Measurements from ENCODE around the gene HERC5. TPM values are rescaled to one million over a fixed set of nuclear protein-coding genes. Genes with fewer than 3 reads are reported as not detected.
"Not testable (repeated sequence)": the region's sequence is repeated elsewhere in the genome, so short reads cannot be mapped to it uniquely, and the experiment has no call there.

The HERC5 gene
- polyA plus RNA-seq, 6 donors from 2014 or later, result 6.2 to 10.5 (median 7.5) TPM

DNA sequence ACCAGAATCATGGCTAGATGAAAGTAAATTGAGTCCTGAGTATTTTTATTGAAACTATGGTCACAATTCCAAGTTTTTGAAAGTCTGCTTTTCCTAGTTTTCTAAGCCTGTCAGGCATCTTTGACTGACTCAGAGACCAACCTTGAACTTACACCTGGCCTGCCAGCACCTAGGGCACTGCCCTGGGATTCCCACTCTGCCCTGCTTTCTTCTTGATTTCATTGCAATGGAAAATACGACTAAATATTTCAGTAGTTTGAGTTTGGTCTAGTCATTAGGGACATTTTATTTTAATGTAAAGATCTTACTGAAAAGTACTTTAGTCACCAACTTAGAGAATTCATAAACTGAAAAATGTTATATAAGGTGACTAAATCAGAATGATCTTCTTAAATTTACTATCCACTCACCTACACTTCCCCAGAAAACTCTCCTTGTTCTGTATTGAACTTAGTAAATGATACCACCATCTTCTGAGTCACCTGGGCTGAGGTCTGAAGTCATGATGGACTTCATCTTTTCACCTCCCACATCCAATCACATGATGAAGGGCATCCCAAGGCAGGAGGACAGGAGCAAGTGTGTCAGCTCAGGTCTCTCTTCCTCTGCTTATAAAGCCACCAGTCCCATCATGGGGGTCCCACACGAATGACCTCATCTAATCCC is 78.3 kb downstream of the HERC5 start:
- H3K27ac Mint-ChIP-seq, result peak overlapping the region in 1 of 6 donors; percentile 74
- peaks cover 0 to 4% (median 0%) of the 10 kb centered on the region in 3 donors for H3K4me1 Mint-ChIP-seq
- H3K36me3 Mint-ChIP-seq, result no peaks in the 10 kb centered on the region
- H3K9me3 Mint-ChIP-seq, result no peaks in the 10 kb centered on the region
- H3K4me3 Mint-ChIP-seq, result no peak overlapping the region
- no peak for ATAC-seq (ENCODE audit: low read depth in 2 of 2)
- peaks cover 0 to 7% (median 0%) of the 10 kb centered on the region in 3 donors for H3K27me3 Mint-ChIP-seq
- DNase-seq, result no peak

DNA sequence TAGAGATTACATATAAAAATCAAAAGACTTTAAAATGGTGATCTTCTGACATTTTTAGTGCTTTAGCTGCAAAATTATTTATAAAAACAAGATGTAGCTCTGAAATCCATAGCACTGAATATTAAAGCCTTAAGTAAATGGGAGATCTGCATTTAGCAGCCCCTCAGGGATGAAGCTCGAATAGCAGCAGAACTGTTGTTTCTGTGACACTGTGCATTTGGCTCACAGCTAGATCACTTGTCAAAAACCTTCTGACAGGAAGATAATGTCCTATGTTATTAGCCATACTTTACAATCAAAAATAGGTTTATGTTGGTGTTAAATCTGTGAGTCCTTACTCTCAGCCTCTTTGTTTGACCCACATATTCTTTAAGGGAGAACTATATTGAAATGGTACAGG is 80.8 kb downstream of the HERC5 start:
- Mint-ChIP-seq H3K4me1 (peaks cover 0 to 4% (median 0%) of the 10 kb centered on the region in 3 donors), H3K9me3 (no peaks in the 10 kb centered on the region), H3K27me3 (peaks cover 0 to 7% (median 0%) of the 10 kb centered on the region in 3 donors), H3K4me3 (no peak overlapping the region), H3K36me3 (no peaks in the 10 kb centered on the region), H3K27ac (no peak overlapping the region)
- DNase-seq (no peak), ATAC-seq (ENCODE audit: low read depth in 2 of 2) (no peak)

DNA sequence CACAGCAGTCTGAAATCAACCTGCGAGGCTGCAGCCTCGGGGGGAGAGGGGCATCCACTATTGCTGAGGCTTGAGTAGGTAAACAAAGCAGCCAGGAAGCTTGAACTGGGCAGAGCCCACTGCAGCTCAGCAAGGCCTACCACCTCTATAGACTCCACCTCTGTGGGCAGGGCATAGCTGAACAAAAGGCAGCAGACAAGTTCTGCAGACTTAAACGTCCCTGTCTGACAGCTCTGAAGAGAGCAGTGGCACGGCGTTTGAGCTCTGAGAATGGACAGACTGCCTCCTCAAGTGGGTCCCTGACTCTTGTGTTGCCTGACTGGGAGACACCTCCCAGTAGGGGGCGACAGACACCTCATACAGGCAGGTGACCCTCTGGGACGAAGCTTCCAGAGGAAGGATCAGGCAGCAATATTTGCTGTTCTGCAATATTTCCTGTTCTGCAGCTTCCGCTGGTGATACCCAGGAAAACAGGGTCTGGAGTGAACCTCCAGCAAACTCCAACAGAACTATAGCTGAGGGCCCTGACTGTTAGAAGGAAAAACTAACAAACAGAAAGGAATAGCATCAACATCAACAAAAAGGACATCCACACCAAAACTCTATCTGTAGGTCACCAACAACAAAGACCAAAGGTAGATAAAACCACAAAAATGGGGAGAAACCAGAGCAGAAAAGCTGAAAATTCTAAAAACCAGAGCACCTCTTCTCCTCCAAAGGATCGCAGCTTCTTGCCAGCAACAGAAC is 82.6 kb downstream of the HERC5 start:
- not testable (repeated sequence) for H3K4me3 Mint-ChIP-seq; H3K9me3 Mint-ChIP-seq; H3K36me3 Mint-ChIP-seq; H3K4me1 Mint-ChIP-seq; H3K27me3 Mint-ChIP-seq; ATAC-seq (ENCODE audit: low read depth in 2 of 2)
- peak overlapping the region in 1 of 6 donors; percentile 51 for H3K27ac Mint-ChIP-seq
- peak; percentile 59 for DNase-seq

DNA sequence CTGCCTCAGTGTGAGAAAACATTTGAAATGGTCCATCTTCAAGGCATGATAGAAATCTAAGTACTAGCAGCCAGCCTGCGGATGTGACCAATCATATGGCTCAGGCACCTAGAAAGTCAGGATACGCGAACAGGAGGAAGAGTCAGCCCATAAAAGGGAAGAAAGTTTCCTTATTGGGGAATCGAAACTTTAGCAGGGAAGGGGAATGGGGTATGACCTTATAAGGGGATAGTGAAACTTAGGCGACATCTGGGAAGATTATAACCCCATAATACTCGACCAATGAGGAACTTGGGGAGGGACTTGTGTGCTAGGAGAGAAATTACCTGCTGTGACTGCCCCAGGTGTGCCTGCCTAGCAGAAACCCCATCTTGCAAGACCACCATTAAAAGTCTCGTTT is 92.9 kb downstream of the HERC5 start:
- Mint-ChIP-seq H3K36me3 (no peaks in the 10 kb centered on the region), H3K4me1 (peaks cover 0 to 3% (median 3%) of the 10 kb centered on the region in 3 donors), H3K9me3 (peaks cover 0 to 3% (median 0%) of the 10 kb centered on the region in 7 donors), H3K27me3 (no peaks in the 10 kb centered on the region), H3K27ac (no peak overlapping the region), H3K4me3 (no peak overlapping the region)
- ATAC-seq (ENCODE audit: low read depth in 2 of 2) (no peak), DNase-seq (no peak)

Other genes with a start within 250 kb of the HERC5 start
- 100 to 1,000 TPM; 136 to 193 (median 169) TPM for gene PPM1K, start 172.6 kb upstream of the HERC5 start, polyA plus RNA-seq (ENCODE audit: low read depth in 6 of 6)
- gene HERC6, start 78.3 kb upstream of the HERC5 start, polyA plus RNA-seq (ENCODE audit: low read depth in 6 of 6), result 10 to 100 TPM in 3 of 6 donors, 1 to 10 TPM in 2, not detected in 1; 6.7 to 11.9 (median 10.0) TPM
- gene PYURF, start 66.7 kb downstream of the HERC5 start, polyA plus RNA-seq (ENCODE audit: low read depth in 6 of 6), result 100 to 1,000 TPM; 197 to 384 (median 239) TPM
- gene HERC3, start 135.4 kb downstream of the HERC5 start, polyA plus RNA-seq (ENCODE audit: low read depth in 6 of 6), result 10 to 100 TPM; 31.6 to 50.8 (median 45.8) TPM
- 1 to 10 TPM in 3 of 6 donors, under 1 TPM in 2, not detected in 1; 0.58 to 1.8 (median 1.2) TPM for gene NAP1L5, start 240.7 kb downstream of the HERC5 start, polyA plus RNA-seq (ENCODE audit: low read depth in 6 of 6)